ENCODE results near the gene CD36. TPM values are rescaled to one million over a fixed set of nuclear protein-coding genes. Genes with fewer than 3 reads are reported as not detected.

The CD36 gene
- total and polyA plus RNA-seq, 2 of the 8 experiments (the other 6 are each of a cell fraction or from before 2014, with no cell fraction given), result 0.33 to 0.60 TPM

GRCh38 chr7:80635998-80636397 lies 2.4 kb upstream of the CD36 start:
- Histone ChIP-seq H2BK12ac (ENCODE audit: low read depth, low read length) (no peak overlapping the region), H2AFZ (ENCODE audit: low read length) (no peak overlapping the region), H3K27me3 (replicated peaks in 1 of 4; ENCODE audit: control insufficient read depth in 3 of 4, extremely low read depth in 1 of 4, insufficient read depth in 3 of 4, low read length in 3 of 4) (no peaks in the 10 kb centered on the region), H3K79me1 (ENCODE audit: low read depth, low read length) (no peaks in the 10 kb centered on the region), H3K9me3 (ENCODE audit: insufficient read depth in 2 of 2, low read depth in 1 of 2, low read length in 1 of 2) (no peaks in the 10 kb centered on the region), H3K36me3 (ENCODE audit: control insufficient read depth in 2 of 4, insufficient read depth in 4 of 4, low read length in 3 of 4) (no peaks in the 10 kb centered on the region), H3K4me2 (ENCODE audit: insufficient read depth in 1 of 2, low read depth in 2 of 2, low read length in 2 of 2) (no peak overlapping the region), H3K79me2 (ENCODE audit: control insufficient read depth in 1 of 2, insufficient read depth in 2 of 2, low read length in 2 of 2) (no peaks in the 10 kb centered on the region), H3K56ac (replicated peaks; ENCODE audit: insufficient read length, low read depth, low read length) (no peak overlapping the region), H3K23me2 (ENCODE audit: low read depth, low read length) (no peaks in the 10 kb centered on the region), H3K4me3 (ENCODE audit: extremely low read depth in 1 of 4, insufficient read depth in 2 of 4, low read depth in 3 of 4, low read length in 4 of 4) (no peak overlapping the region), H4K5ac (ENCODE audit: insufficient read length, low read depth, low read length) (no peak overlapping the region), H4K20me1 (replicated peaks in 1 of 2; ENCODE audit: control insufficient read depth in 1 of 2, insufficient read depth in 2 of 2, low read length in 2 of 2) (no peaks in the 10 kb centered on the region), H3K18ac (ENCODE audit: extremely low read depth, low read length) (no peak overlapping the region), H2BK15ac (ENCODE audit: low read length) (no peak overlapping the region), H3K27ac (ENCODE audit: low read depth, low read length) (no peak overlapping the region), H2BK20ac (ENCODE audit: low read length) (no peak overlapping the region), H3K9ac (replicated peaks in 1 of 4; ENCODE audit: extremely low read depth in 1 of 4, low read depth in 3 of 4, low read length in 3 of 4) (no peak overlapping the region), H3K14ac (ENCODE audit: insufficient read length) (no peak overlapping the region), H2BK5ac (ENCODE audit: low read depth, low read length) (no peak overlapping the region), H3K4me1 (replicated peaks in 1 of 4; ENCODE audit: control insufficient read depth in 3 of 4, insufficient read depth in 4 of 4, low read length in 3 of 4) (no peaks in the 10 kb centered on the region), H2BK120ac (replicated peaks; ENCODE audit: low read depth, low read length) (no peak overlapping the region), H3K23ac (ENCODE audit: insufficient read length) (no peak overlapping the region), H2AK5ac (ENCODE audit: low read depth, low read length) (no peak overlapping the region), H3K4ac (replicated peaks; ENCODE audit: insufficient read length, low read depth, low read length) (no peak overlapping the region), H4K8ac (ENCODE audit: extremely low read depth, insufficient read depth, low read length) (no peak overlapping the region), H4K91ac (replicated peaks; ENCODE audit: insufficient read length, low read length) (no peak overlapping the region)
- DNase-seq (ENCODE audit: low read depth in 1 of 2, low spot score in 2 of 2) (no peak), FAIRE-seq (no peak)
- 100% methylated on average over 2 of the region's 2 CpGs; no CpG with 5 or more reads in 1 of the 2 experiments for WGBS, 2 experiments (ENCODE audit: extremely low coverage in 1 of 2, insufficient coverage in 1 of 2, insufficient read length in 1 of 2, insufficient replicate concordance in 2 of 2, low coverage in 1 of 2, low lambda C conversion rate in 2 of 2, missing lambda C conversion rate in 1 of 2)
- ChIA-PET CTCF (ENCODE audit: partially characterized antibody) (interaction anchor here (0.7 kb wide), 1 partner anchor 185 kb away, joined by 3 read pairs; no protein-coding TSS in a partner anchor), POLR2A (ENCODE audit: partially characterized antibody) (no interaction called here)
- TF ChIP-seq KDM1A (IDR thresholded peaks at IDR 0.05; ENCODE audit: borderline replicate concordance, low read length) (no peak), CBX8 (IDR thresholded peaks at IDR 0.05; ENCODE audit: borderline replicate concordance, low read depth, low read length) (no peak), POU5F1 (IDR thresholded peaks at IDR 0.05; ENCODE audit: low read depth, low read length) (no peak), HDAC6 (IDR thresholded peaks at IDR 0.05; ENCODE audit: low read depth, low read length) (no peak), EZH2 (IDR thresholded peaks at IDR 0.05; ENCODE audit: low read depth, low read length, severe bottlenecking) (no peak), GABPA (IDR thresholded peaks at IDR 0.05; ENCODE audit: borderline replicate concordance, insufficient read depth, low read length) (no peak), SP4 (IDR thresholded peaks at IDR 0.05; ENCODE audit: low read length) (no peak), CBX5 (IDR thresholded peaks at IDR 0.05; ENCODE audit: low read depth, low read length) (no peak), CREB1 (IDR thresholded peaks at IDR 0.05) (no peak)

Measured in H1 (cell line).